SK-N-SH (cell line): ENCODE data around the gene NXNL1. TPM values are rescaled to one million over a fixed set of nuclear protein-coding genes. Genes with fewer than 3 reads are reported as not detected.

Experiments
- CTCF ChIA-PET: fragments of 300-600, 350-600 bp; formaldehyde crosslinking; extraction: SDS; loops from one replicate; lab custom pipeline; 2021; lab: Yijun Ruan, JAX
- POLR2A ChIA-PET: fragments of 350-600 bp; sonication (Branson Sonifier 250); formaldehyde crosslinking; extraction: SDS; loops from one replicate; lab custom pipeline; 2020; ENCODE audit warnings: antibody characterized with exemption, inconsistent platforms; lab: Yijun Ruan, JAX
- DNase-seq: peaks from one replicate; pipeline ENCODE4 v3.0.0; 2012
- H2AFZ ChIP-seq: fragments of 200-600 bp; sonication (generic); 2 replicates; pipeline ENCODE4 v1.8.1; 2016; ENCODE audit warnings: antibody characterized with exemption, mild to moderate bottlenecking, low read depth
- H3F3A ChIP-seq: fragments of 200-600 bp; sonication (generic); replicated peaks from 2 replicates; pipeline ENCODE3; 2016; ENCODE audit warnings: antibody characterized with exemption, mild to moderate bottlenecking; ENCODE audit not compliant: insufficient read depth
- H3K27ac ChIP-seq, 2 experiments: fragments of 200-500 bp in 1 of 2; fragments of 200-600 bp in 1 of 2; sonication (Bioruptor generic) in 1 of 2; sonication (generic), shearing (Covaris generic) in 1 of 2; 2 replicates each; pipeline versions ENCODE4 v1.5.1 to v1.6.1; 2014 to 2016; ENCODE audit warnings: low read depth in 2 of 2, inconsistent platforms in 1 of 2, low read length in 1 of 2, mild to moderate bottlenecking in 1 of 2, mixed read lengths in 1 of 2
- H3K27me3 ChIP-seq: fragments of 200-600 bp; sonication (generic), shearing (Covaris generic); 2 replicates; pipeline ENCODE4 v1.6.1; 2016; ENCODE audit warnings: mixed run types; ENCODE audit not compliant: insufficient read depth
- H3K36me3 ChIP-seq, 2 experiments: fragments of 200-500 bp in 1 of 2; fragments of 200-600 bp in 1 of 2; sonication (Bioruptor generic) in 1 of 2; sonication (generic) in 1 of 2; replicated peaks in 1 of 2; 2 replicates each; pipeline versions ENCODE3 to v1.5.1; 2014 to 2016; ENCODE audit warnings: low read length in 1 of 2, mild to moderate bottlenecking in 1 of 2; ENCODE audit not compliant: insufficient read depth in 2 of 2, control insufficient read depth in 1 of 2
- H3K4me1 ChIP-seq, 2 experiments: fragments of 200-500 bp in 1 of 2; fragments of 200-600 bp in 1 of 2; sonication (Bioruptor generic) in 1 of 2; sonication (generic), shearing (Covaris generic) in 1 of 2; 2 replicates each; pipeline versions ENCODE4 v1.5.1 to v1.6.1; 2014 to 2016; ENCODE audit warnings: low read depth in 1 of 2, low read length in 1 of 2, mixed run types in 1 of 2; ENCODE audit not compliant: insufficient read depth in 2 of 2, control insufficient read depth in 1 of 2
- H3K4me2 ChIP-seq: fragments of 200-600 bp; sonication (generic), shearing (Covaris generic); 2 replicates; pipeline ENCODE4 v1.6.1; 2017; ENCODE audit warnings: mixed run types
- H3K4me3 ChIP-seq, 2 experiments: fragments of 200-500 bp in 1 of 2; fragments of 200-600 bp in 1 of 2; sonication (Bioruptor generic) in 1 of 2; sonication (generic), shearing (Covaris generic) in 1 of 2; 2 replicates each; pipeline versions ENCODE4 v1.5.1 to v1.8.1; 2014 to 2016; ENCODE audit warnings: low read depth in 2 of 2, inconsistent platforms in 1 of 2, low read length in 1 of 2, mild to moderate bottlenecking in 1 of 2, mixed read lengths in 1 of 2, moderate library complexity in 1 of 2
- H3K79me2 ChIP-seq: fragments of 200-600 bp; sonication (generic); 2 replicates; pipeline ENCODE4 v1.8.1; 2017; ENCODE audit warnings: mild to moderate bottlenecking; ENCODE audit not compliant: insufficient read depth
- H3K9ac ChIP-seq: fragments of 200-600 bp; sonication (generic); 2 replicates; pipeline ENCODE4 v1.6.1; 2017; ENCODE audit warnings: mixed run types
- H3K9me2 ChIP-seq: fragments of 200-600 bp; sonication (generic); 2 replicates; pipeline ENCODE4 v1.6.1; 2017; ENCODE audit warnings: mixed run types
- H3K9me3 ChIP-seq: fragments of 200-600 bp; sonication (generic); 2 replicates; pipeline ENCODE4 v1.6.1; 2017; ENCODE audit warnings: mixed run types, mild to moderate bottlenecking, moderate library complexity
- H4K20me1 ChIP-seq: fragments of 200-600 bp; sonication (generic); 2 replicates; pipeline ENCODE4 v1.6.1; 2017; ENCODE audit warnings: mild to moderate bottlenecking, mixed run types; ENCODE audit not compliant: insufficient read depth
- CTCF ChIP-seq: fragments of 200-600 bp; sonication (generic); IDR thresholded peaks from 2 replicates; pipeline ENCODE4 v1.6.1; 2017; ENCODE audit warnings: antibody characterized with exemption, mild to moderate bottlenecking, moderate library complexity
- EP300 ChIP-seq, 2 experiments: IDR thresholded peaks; 2 replicates each; pipeline versions ENCODE4 v1.4.0 to v1.6.1; 2012; ENCODE audit warnings: borderline replicate concordance in 1 of 2, low read depth in 1 of 2, low read length in 1 of 2
- FOSL2 ChIP-seq: IDR thresholded peaks from 2 replicates; pipeline ENCODE4 v1.4.0; 2012; ENCODE audit warnings: low read depth, mild to moderate bottlenecking, moderate library complexity, borderline replicate concordance
- GABPA ChIP-seq: IDR thresholded peaks from 2 replicates; pipeline ENCODE4 v1.4.0; 2012; ENCODE audit warnings: low read depth, mild to moderate bottlenecking
- IRF3 ChIP-seq: fragments of 150-350 bp; IDR thresholded peaks from 2 replicates; pipeline ENCODE4 v1.6.1; 2016; ENCODE audit warnings: mild to moderate bottlenecking, low read depth, low read length
- MAX ChIP-seq: IDR thresholded peaks from 2 replicates; pipeline ENCODE4 v1.4.0; 2012; ENCODE audit warnings: low read depth
- PBX3 ChIP-seq: IDR thresholded peaks from 2 replicates; pipeline ENCODE4; 2012
- POLR2AphosphoS5 ChIP-seq: IDR thresholded peaks from 2 replicates; pipeline ENCODE4 v1.6.1; 2012; ENCODE audit warnings: low read depth, low read length
- RAD21 ChIP-seq: IDR thresholded peaks from 2 replicates; pipeline ENCODE4 v1.6.1; 2012; ENCODE audit warnings: mild to moderate bottlenecking, low read length
- REST ChIP-seq: IDR thresholded peaks from 2 replicates; pipeline ENCODE4 v1.6.1; 2012; ENCODE audit warnings: mild to moderate bottlenecking, low read depth, low read length, moderate library complexity
- RXRA ChIP-seq: IDR thresholded peaks from 2 replicates; pipeline ENCODE4 v1.4.0; 2012; ENCODE audit warnings: low read depth, mild to moderate bottlenecking, borderline replicate concordance
- TEAD4 ChIP-seq: IDR thresholded peaks from 2 replicates; pipeline ENCODE4 v1.4.0; 2012; ENCODE audit warnings: mild to moderate bottlenecking, borderline replicate concordance; ENCODE audit not compliant: insufficient read depth
- USF2 ChIP-seq: fragments of 150-350 bp; IDR thresholded peaks from 2 replicates; pipeline ENCODE4 v1.6.1; 2017; ENCODE audit warnings: antibody characterized with exemption, low read length, low read depth, borderline replicate concordance
- YY1 ChIP-seq: IDR thresholded peaks from 2 replicates; pipeline ENCODE4 v1.4.0; 2012; ENCODE audit warnings: low read depth, mild to moderate bottlenecking
- ZBTB33 ChIP-seq: IDR thresholded peaks from 2 replicates; pipeline ENCODE4 v1.4.0; 2012; ENCODE audit warnings: low read depth, borderline replicate concordance
- WGBS: methylation state at CpG from one replicate; pipeline ENCODE4 v1.1.6; 2017; ENCODE audit warnings: low lambda C conversion rate; 5-methylcytosine and 5-hydroxymethylcytosine counted together
- polyA plus RNA-seq, 3 experiments: library from polyadenylated mRNA; depleted of rRNA; stranded (reverse); fragments of >200 nt; gene quantifications; 2 replicates each; pipeline ENCODE4 v1.2.3, GENCODE V29; 2012

The NXNL1 gene
- polyA plus RNA-seq, 1 of the 3 experiments (the other 2 are of a cell fraction): not detected

- H3K4me1 ChIP-seq: no peaks in the 10 kb centered on the region; a peak in 1 of 4 replicates
- no peaks in the 10 kb centered on the region for H3K79me2 ChIP-seq
- ChIA-PET POLR2A (no interaction called here), CTCF (interaction anchor here (2.3 to 2.6 kb wide), 2 partner anchors 11 to 18 kb away, joined by 6 to 13 read pairs; partner anchors contain the start of gene TMEM221)
- no peak for TF ChIP-seq REST
- no peaks in the 10 kb centered on the region for H3K9me2 ChIP-seq
- no peak overlapping the region for H3K27ac ChIP-seq
- peaks cover 39% of the 10 kb centered on the region for H3K27me3 ChIP-seq
- no peaks in the 10 kb centered on the region for H4K20me1 ChIP-seq
- H3K9ac ChIP-seq: no peak overlapping the region
- 42% methylated on average over 3 of the region's 3 CpGs for WGBS
- H3K4me2 ChIP-seq: no peak overlapping the region
- no peak overlapping the region for H2AFZ ChIP-seq
- H3F3A ChIP-seq: no peaks in the 10 kb centered on the region
- DNase-seq: no peak
- H3K9me3 ChIP-seq: no peaks in the 10 kb centered on the region
- no peaks in the 10 kb centered on the region for H3K36me3 ChIP-seq
- H3K4me3 ChIP-seq: no peak overlapping the region
Observed at GRCh38 chr19:17458970-17459369, 1.8 kb downstream of the NXNL1 start.

GRCh38 chr19:17457616-17458015 lies 3.1 kb downstream of the NXNL1 start:
- no peak for DNase-seq
- CTCF ChIA-PET: interaction anchor here (0.6 to 1.7 kb wide), 3 partner anchors 9 to 70 kb away, joined by 3 to 8 read pairs (median 6); partner anchors contain the start of gene TMEM221
- no peak overlapping the region for H3K4me2 ChIP-seq
- POLR2A ChIA-PET: interaction anchor here (1.0 kb wide), 1 partner anchor 10 kb away, joined by 3 read pairs; no protein-coding TSS in a partner anchor
- H2AFZ ChIP-seq: no peak overlapping the region
- H3K9me2 ChIP-seq: no peaks in the 10 kb centered on the region
- no peaks in the 10 kb centered on the region for H3K36me3 ChIP-seq
- peaks cover 40% of the 10 kb centered on the region for H3K27me3 ChIP-seq
- no peaks in the 10 kb centered on the region for H4K20me1 ChIP-seq
- no peak overlapping the region for H3K9ac ChIP-seq
- 7% methylated on average over 6 of the region's 6 CpGs for WGBS
- no peak overlapping the region for H3K27ac ChIP-seq
- H3K9me3 ChIP-seq: no peaks in the 10 kb centered on the region
- no peak overlapping the region for H3K4me3 ChIP-seq
- no peaks in the 10 kb centered on the region; a peak in 1 of 4 replicates for H3K4me1 ChIP-seq
- no peaks in the 10 kb centered on the region for H3F3A ChIP-seq
- no peaks in the 10 kb centered on the region for H3K79me2 ChIP-seq
- no peak for TF ChIP-seq YY1
- TF ChIP-seq FOSL2: no peak
- TF ChIP-seq MAX: no peak
- no peak for TF ChIP-seq ZBTB33
- no peak for TF ChIP-seq POLR2AphosphoS5
- no peak for TF ChIP-seq RAD21
- TF ChIP-seq IRF3: no peak
- no peak for TF ChIP-seq CTCF
- TF ChIP-seq PBX3: no peak
- no peak for TF ChIP-seq USF2
- TF ChIP-seq RXRA: no peak
- no peak for TF ChIP-seq TEAD4
- no peak for TF ChIP-seq EP300 (IDR thresholded peaks at IDR 0.05; ENCODE audit: borderline replicate concordance in 1 of 2, low read depth in 1 of 2, low read length in 1 of 2)
- no peak for TF ChIP-seq GABPA
